OCI-LY1 (cell line): ENCODE data around the gene FMN2.

Source experiments
- H2AFZ ChIP-seq: fragments of 200-600 bp; sonication (generic), shearing (Covaris generic); 2 replicates; pipeline ENCODE4 v1.6.0; 2014; ENCODE audit warnings: antibody characterized with exemption, mild to moderate bottlenecking, low read length
- H3F3A ChIP-seq: fragments of 200-600 bp; sonication (generic), shearing (Covaris generic); 2 replicates; pipeline ENCODE4 v1.6.0; 2014; ENCODE audit warnings: mild to moderate bottlenecking, antibody characterized with exemption, low read length, moderate library complexity; ENCODE audit not compliant: insufficient read depth
- H3K27ac ChIP-seq: fragments of 200-600 bp; sonication (generic); 2 replicates; pipeline ENCODE4 v1.5.1; 2014; ENCODE audit warnings: low read length, mixed run types, mild to moderate bottlenecking, low read depth; ENCODE audit not compliant: poor library complexity, severe bottlenecking
- H3K27me3 ChIP-seq: fragments of 200-600 bp; sonication (generic); 2 replicates; pipeline ENCODE4 v1.6.0; 2014; ENCODE audit warnings: antibody characterized with exemption, mild to moderate bottlenecking, low read length, moderate library complexity; ENCODE audit not compliant: insufficient read depth
- H3K36me3 ChIP-seq: fragments of 200-600 bp; sonication (generic); 2 replicates; pipeline ENCODE4 v1.6.1; 2014; ENCODE audit warnings: mild to moderate bottlenecking, antibody characterized with exemption, low read length, moderate library complexity, mixed read lengths; ENCODE audit not compliant: insufficient read depth
- H3K4me1 ChIP-seq: fragments of 200-600 bp; sonication (generic); 2 replicates; pipeline ENCODE4 v1.5.1; 2014; ENCODE audit warnings: mild to moderate bottlenecking, low read length, moderate library complexity; ENCODE audit not compliant: insufficient read depth, severe bottlenecking
- H3K4me2 ChIP-seq: fragments of 200-600 bp; sonication (generic), shearing (Covaris generic); 2 replicates; pipeline ENCODE4 v1.6.1; 2014; ENCODE audit warnings: low read length
- H3K4me3 ChIP-seq: fragments of 200-600 bp; sonication (generic); 2 replicates; pipeline ENCODE4 v1.5.1; 2014; ENCODE audit warnings: low read length, low read depth, mild to moderate bottlenecking, mixed read lengths; ENCODE audit not compliant: poor library complexity, severe bottlenecking
- H3K79me2 ChIP-seq: fragments of 200-600 bp; shearing (Covaris generic); 2 replicates; pipeline ENCODE4 v1.6.1; 2016; ENCODE audit warnings: mixed run types, low read length, mixed read lengths; ENCODE audit not compliant: insufficient read depth
- H3K9ac ChIP-seq: fragments of 200-600 bp; sonication (generic), shearing (Covaris generic); 2 replicates; pipeline ENCODE4 v1.6.1; 2014; ENCODE audit warnings: mild to moderate bottlenecking, low read length, mixed read lengths
- H3K9me2 ChIP-seq: fragments of 200-600 bp; sonication (generic), shearing (Covaris generic); 2 replicates; pipeline ENCODE4 v1.6.1; 2014; ENCODE audit warnings: low read depth, mild to moderate bottlenecking, low read length, mixed read lengths
- H3K9me3 ChIP-seq: fragments of 200-600 bp; shearing (Covaris generic); 2 replicates; pipeline ENCODE4 v1.6.1; 2014; ENCODE audit warnings: low read length, mixed read lengths
- H4K20me1 ChIP-seq: fragments of 200-600 bp; sonication (generic), shearing (Covaris generic); 2 replicates; pipeline ENCODE4 v1.6.0; 2016; ENCODE audit warnings: mild to moderate bottlenecking, low read length; ENCODE audit not compliant: insufficient read depth
- CTCF ChIP-seq: fragments of 200-600 bp; sonication (generic), shearing (Covaris generic); IDR thresholded peaks from 2 replicates; pipeline ENCODE4 v1.5.1; 2017; ENCODE audit warnings: mild to moderate bottlenecking, antibody characterized with exemption, low read length, moderate library complexity, mixed read lengths
- EZH2 ChIP-seq: fragments of 200-600 bp; sonication (generic), shearing (Covaris generic); IDR thresholded peaks from 2 replicates; pipeline ENCODE4 v1.8.0; 2017; ENCODE audit warnings: borderline replicate concordance, mixed run types, mild to moderate bottlenecking, antibody characterized with exemption, low read length, moderate library complexity, mixed read lengths

FMN2 gene

GRCh38 chr1:240134113-240134512 is 42.4 kb downstream of the FMN2 start:
- H3K36me3 ChIP-seq, result no peaks in the 10 kb centered on the region
- H3K4me3 ChIP-seq, result no peak overlapping the region
- H3F3A ChIP-seq, result no peaks in the 10 kb centered on the region
- H3K27me3 ChIP-seq, result no peaks in the 10 kb centered on the region
- no peaks in the 10 kb centered on the region for H3K9me3 ChIP-seq
- TF ChIP-seq CTCF (no peak), EZH2 (no peak)
- H4K20me1 ChIP-seq, result no peaks in the 10 kb centered on the region
- H2AFZ ChIP-seq, result no peak overlapping the region
- no peak overlapping the region for H3K4me2 ChIP-seq
- H3K9ac ChIP-seq, result no peak overlapping the region
- no peaks in the 10 kb centered on the region for H3K9me2 ChIP-seq
- no peaks in the 10 kb centered on the region for H3K4me1 ChIP-seq
- H3K27ac ChIP-seq, result no peak overlapping the region
- no peaks in the 10 kb centered on the region for H3K79me2 ChIP-seq

- Histone ChIP-seq H3K9ac (no peak overlapping the region), H3K27ac (no peak overlapping the region), H3F3A (no peaks in the 10 kb centered on the region), H4K20me1 (no peaks in the 10 kb centered on the region), H2AFZ (no peak overlapping the region), H3K4me2 (no peak overlapping the region), H3K9me2 (no peaks in the 10 kb centered on the region), H3K36me3 (no peaks in the 10 kb centered on the region), H3K4me3 (no peak overlapping the region), H3K27me3 (no peaks in the 10 kb centered on the region), H3K4me1 (no peaks in the 10 kb centered on the region), H3K9me3 (no peaks in the 10 kb centered on the region), H3K79me2 (no peaks in the 10 kb centered on the region)
- TF ChIP-seq CTCF, result no peak
- no peak for TF ChIP-seq EZH2
These were observed 42.9 kb downstream of the FMN2 start for GRCh38 chr1:240134596-240134995.

GRCh38 chr1:240136402-240136801 is 44.7 kb downstream of the FMN2 start:
- Histone ChIP-seq H3K4me3 (no peak overlapping the region), H3K4me2 (no peak overlapping the region), H3K9ac (no peak overlapping the region), H2AFZ (no peak overlapping the region), H3K4me1 (no peaks in the 10 kb centered on the region), H3F3A (no peaks in the 10 kb centered on the region), H3K9me3 (no peaks in the 10 kb centered on the region), H3K79me2 (no peaks in the 10 kb centered on the region), H4K20me1 (no peaks in the 10 kb centered on the region), H3K27me3 (no peaks in the 10 kb centered on the region), H3K36me3 (no peaks in the 10 kb centered on the region), H3K9me2 (no peaks in the 10 kb centered on the region), H3K27ac (no peak overlapping the region)
- no peak for TF ChIP-seq EZH2
- no peak for TF ChIP-seq CTCF
